ENCODE results near the gene OR52K1. TPM values are rescaled to one million over a fixed set of nuclear protein-coding genes. Genes with fewer than 3 reads are reported as not detected.

OR52K1 gene
- not detected in 2 replicates for total RNA-seq (ENCODE audit: low replicate concordance)

GRCh38 chr11:4482445-4482844 is at the start of gene OR52K1:
TSS of gene OR52K1 (plus strand) at chr11:4482646. CDS start at chr11:4488901, 6,255 bp downstream.
- no peak for DNase-seq (ENCODE audit: low read depth)
- no peak for TF ChIP-seq CTCF (IDR thresholded peaks at IDR 0.05; ENCODE audit: insufficient read depth, low read length)
- no peak within 1 kb of the TSS for H3K4me3 ChIP-seq (ENCODE audit: low read depth, low read length)

GRCh38 chr11:4433856-4434255 is 48.6 kb upstream of the OR52K1 start:
- no peak for DNase-seq (ENCODE audit: low read depth)
- TF ChIP-seq CTCF (IDR thresholded peaks at IDR 0.05; ENCODE audit: insufficient read depth, low read length): no peak
- H3K4me3 ChIP-seq (ENCODE audit: low read depth, low read length): no peak overlapping the region

- DNase-seq (ENCODE audit: low read depth): no peak
- no peak for TF ChIP-seq CTCF (IDR thresholded peaks at IDR 0.05; ENCODE audit: insufficient read depth, low read length)
- no peak overlapping the region for H3K4me3 ChIP-seq (ENCODE audit: low read depth, low read length)
These were observed 46.0 kb upstream of the OR52K1 start for GRCh38 chr11:4436411-4436810.

GRCh38 chr11:4441515-4441914 is 40.9 kb upstream of the OR52K1 start:
- H3K4me3 ChIP-seq (ENCODE audit: low read depth, low read length): no peak overlapping the region
- TF ChIP-seq CTCF (IDR thresholded peaks at IDR 0.05; ENCODE audit: insufficient read depth, low read length): no peak
- no peak for DNase-seq (ENCODE audit: low read depth)

GRCh38 chr11:4443232-4443891 is 39.1 kb upstream of the OR52K1 start:
- DNase-seq (ENCODE audit: low read depth): no peak
- TF ChIP-seq CTCF (IDR thresholded peaks at IDR 0.05; ENCODE audit: insufficient read depth, low read length): no peak
- H3K4me3 ChIP-seq (ENCODE audit: low read depth, low read length): no peak overlapping the region

- TF ChIP-seq CTCF (IDR thresholded peaks at IDR 0.05; ENCODE audit: insufficient read depth, low read length): no peak
- H3K4me3 ChIP-seq (ENCODE audit: low read depth, low read length): no peak within 1 kb of the TSS
- DNase-seq (ENCODE audit: low read depth): no peak
These were observed 33.5 kb upstream of the OR52K1 start, which contains the start of gene OR52K2 for GRCh38 chr11:4448995-4449394. TSS of gene OR52K2 (plus strand) at chr11:4449295. CDS start at chr11:4449340, 45 bp downstream.

GRCh38 chr11:4453118-4453517 is 29.3 kb upstream of the OR52K1 start:
- no peak for TF ChIP-seq CTCF (IDR thresholded peaks at IDR 0.05; ENCODE audit: insufficient read depth, low read length)
- no peak overlapping the region for H3K4me3 ChIP-seq (ENCODE audit: low read depth, low read length)
- DNase-seq (ENCODE audit: low read depth): no peak
